HEK293 (cell line): ENCODE data around the gene PDGFB.

Source experiments
- CTCF ChIA-PET: fragments of 350-600 bp; formaldehyde crosslinking; extraction: SDS; loops from one replicate; lab custom pipeline; 2021; ENCODE audit warnings: antibody characterized with exemption; lab: Yijun Ruan, JAX
- POLR2A ChIA-PET: fragments of 300-600 bp; formaldehyde crosslinking; extraction: SDS; loops from one replicate; lab custom pipeline; 2020; ENCODE audit warnings: antibody characterized with exemption, inconsistent platforms; lab: Yijun Ruan, JAX
- H3K27ac ChIP-seq: fragments of 200-500 bp; sonication (Bioruptor generic); 2 replicates; pipeline ENCODE4 v1.5.1; 2014; ENCODE audit warnings: low read depth, low read length, control low read depth, inconsistent platforms; ENCODE audit errors: extremely low read depth
- H3K36me3 ChIP-seq, 2 experiments: fragments of 200-500 bp in 1 of 2; sonication (Bioruptor generic) in 1 of 2; 1 replicate in 1 of 2; 2 replicates in 1 of 2; pipeline ENCODE4 v1.5.1; 2014 to 2017; ENCODE audit warnings: inconsistent platforms in 2 of 2, low read length in 2 of 2; ENCODE audit not compliant: control insufficient read depth in 2 of 2, insufficient read depth in 1 of 2
- H3K4me1 ChIP-seq: fragments of 200-500 bp; sonication (Bioruptor generic); 2 replicates; pipeline ENCODE4 v1.5.1; 2014; ENCODE audit warnings: mild to moderate bottlenecking, low read length, inconsistent platforms; ENCODE audit not compliant: control insufficient read depth, insufficient read depth
- H3K4me3 ChIP-seq: 2 replicates; pipeline ENCODE4 v1.5.1; 2011; ENCODE audit warnings: low read depth, mild to moderate bottlenecking, control low read depth, low read length, moderate library complexity
- H3K9me3 ChIP-seq: fragments of 200-500 bp; sonication (Bioruptor generic); 2 replicates; pipeline ENCODE4 v1.5.1; 2014; ENCODE audit warnings: low read depth, low read length, inconsistent platforms; ENCODE audit not compliant: control insufficient read depth, insufficient read depth
- HOXA7 ChIP-seq: sonication (generic); formaldehyde crosslinking; IDR thresholded peaks from 2 replicates; pipeline ENCODE4 v1.8.1; 2022; ENCODE audit warnings: missing genetic modification reagents, borderline replicate concordance
- KLF16 ChIP-seq: fragments of 450-650 bp; formaldehyde crosslinking; IDR thresholded peaks from 2 replicates; pipeline ENCODE4 v1.5.1; 2017; ENCODE audit warnings: missing biosample characterization, missing genetic modification characterization
- MYNN ChIP-seq: fragments of 450-650 bp; formaldehyde crosslinking; IDR thresholded peaks from 2 replicates; pipeline ENCODE4 v1.5.1; 2016; ENCODE audit warnings: missing biosample characterization, missing genetic modification characterization, borderline replicate concordance
- MZF1 ChIP-seq: fragments of 450-650 bp; formaldehyde crosslinking; IDR thresholded peaks from 2 replicates; pipeline ENCODE4 v1.5.1; 2017; ENCODE audit warnings: missing biosample characterization, missing genetic modification characterization, borderline replicate concordance
- REPIN1 ChIP-seq: fragments of 450-650 bp; formaldehyde crosslinking; IDR thresholded peaks from 2 replicates; pipeline ENCODE4 v1.5.1; 2017; ENCODE audit warnings: missing biosample characterization, missing genetic modification characterization, low read depth
- SALL2 ChIP-seq: fragments of 450-650 bp; formaldehyde crosslinking; IDR thresholded peaks from 2 replicates; pipeline ENCODE4 v1.5.0; 2017; ENCODE audit warnings: missing biosample characterization, mild to moderate bottlenecking, missing genetic modification characterization, borderline replicate concordance
- ZBTB7A ChIP-seq: fragments of 450-650 bp; formaldehyde crosslinking; IDR thresholded peaks from 2 replicates; pipeline ENCODE4 v1.5.1; 2016; ENCODE audit warnings: low read depth, missing biosample characterization, missing genetic modification characterization
- ZFP41 ChIP-seq: fragments of 450-650 bp; formaldehyde crosslinking; IDR thresholded peaks from 2 replicates; pipeline ENCODE4 v1.5.1; 2016; ENCODE audit warnings: missing biosample characterization, missing genetic modification characterization, borderline replicate concordance
- ZNF174 ChIP-seq: fragments of 450-650 bp; formaldehyde crosslinking; IDR thresholded peaks from 2 replicates; pipeline ENCODE4 v1.5.0; 2017; ENCODE audit warnings: missing biosample characterization, mild to moderate bottlenecking, missing genetic modification characterization
- ZNF341 ChIP-seq: fragments of 450-650 bp; formaldehyde crosslinking; IDR thresholded peaks from 2 replicates; pipeline ENCODE4; 2016; ENCODE audit warnings: low read depth, missing biosample characterization, missing genetic modification characterization
- ZNF350 ChIP-seq: fragments of 450-650 bp; formaldehyde crosslinking; IDR thresholded peaks from 2 replicates; pipeline ENCODE4 v1.5.0; 2017; ENCODE audit warnings: missing biosample characterization, mild to moderate bottlenecking, missing genetic modification characterization
- ZNF426 ChIP-seq: fragments of 450-650 bp; formaldehyde crosslinking; IDR thresholded peaks from 2 replicates; pipeline ENCODE4 v1.5.1; 2017; ENCODE audit warnings: missing biosample characterization, missing genetic modification characterization, mild to moderate bottlenecking, inconsistent platforms, moderate library complexity
- ZNF560 ChIP-seq: fragments of 450-650 bp; formaldehyde crosslinking; IDR thresholded peaks from 2 replicates; pipeline ENCODE4 v1.5.1; 2017; ENCODE audit warnings: missing biosample characterization, missing genetic modification characterization, borderline replicate concordance
- ZNF701 ChIP-seq: fragments of 450-650 bp; formaldehyde crosslinking; IDR thresholded peaks from 2 replicates; pipeline ENCODE4 v1.5.1; 2016; ENCODE audit warnings: missing biosample characterization, missing genetic modification characterization
- ZSCAN30 ChIP-seq: fragments of 450-650 bp; IDR thresholded peaks from 2 replicates; pipeline ENCODE4 v1.5.1; 2018; ENCODE audit warnings: missing biosample characterization, mild to moderate bottlenecking, missing genetic modification characterization, moderate library complexity
- TF ChIP-seq, protein P1 (sequence below): fragments of 450-650 bp; formaldehyde crosslinking; conservative IDR thresholded peaks from 2 replicates; pipeline ENCODE4 v1.5.1; 2016; ENCODE audit warnings: low read depth, missing biosample characterization, missing genetic modification characterization
- TF ChIP-seq, protein P2 (sequence below): fragments of 450-650 bp; formaldehyde crosslinking; IDR thresholded peaks from 2 replicates; pipeline ENCODE4 v1.5.1; 2017; ENCODE audit warnings: missing biosample characterization, missing genetic modification characterization

Gene PDGFB

DNA sequence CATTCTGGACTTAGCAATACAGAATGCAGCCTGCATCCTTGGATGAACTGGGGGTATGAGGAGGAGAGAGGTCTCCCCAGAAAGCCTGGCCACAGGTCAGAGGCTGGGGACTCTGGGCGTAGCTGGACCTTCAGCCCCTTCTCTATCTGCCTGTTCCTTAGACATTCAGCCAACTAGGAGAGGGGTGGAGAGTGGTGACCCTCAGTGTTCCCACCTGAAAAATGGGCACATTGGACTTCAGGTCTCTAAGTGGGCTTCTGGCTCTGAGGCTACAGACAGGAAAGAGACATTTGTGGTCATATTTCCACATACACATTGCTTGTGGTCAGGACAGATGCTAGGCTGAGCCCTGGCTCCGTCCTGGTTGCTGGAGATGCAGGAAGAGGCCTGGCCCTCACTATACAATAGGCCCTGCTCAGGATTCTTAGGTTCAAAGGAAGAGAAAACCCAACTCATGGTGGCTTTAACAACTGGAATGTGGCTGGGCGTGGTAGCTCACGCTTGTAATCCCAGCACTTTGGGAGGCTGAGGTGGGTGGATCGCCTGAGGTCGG lies 62.2 kb downstream of the PDGFB start (continued):
- TF ChIP-seq ZNF341 (tag by site-specific recombination) (no peak), ZBTB7A (tag by site-specific recombination) (no peak), ZFP41 (no peak), MZF1 (no peak), REPIN1 (tag by site-specific recombination) (no peak), HOXA7 (CRISPR knock-in tag) (no peak)

DNA sequence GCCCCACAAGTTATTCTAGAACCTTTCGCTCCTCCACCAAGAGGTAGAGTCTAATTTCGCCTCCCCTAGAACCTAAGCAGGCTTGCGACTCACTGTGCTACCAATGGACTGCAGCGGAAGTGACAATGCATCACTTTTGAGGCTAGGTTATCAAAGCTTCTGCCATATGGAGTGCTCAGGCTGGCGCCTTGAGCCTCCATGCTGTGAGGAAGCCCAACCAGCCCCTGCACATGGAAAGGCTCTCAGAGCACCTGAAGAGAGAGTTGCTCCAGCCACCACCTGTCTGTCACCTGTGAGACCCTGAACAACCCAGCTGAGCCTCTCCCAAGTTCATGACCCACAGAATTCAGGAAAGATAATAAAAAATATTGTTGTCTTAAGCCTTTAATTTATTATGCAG lies 63.0 kb downstream of the PDGFB start:
- H3K9me3 ChIP-seq: no peaks in the 10 kb centered on the region
- ChIA-PET POLR2A (interaction anchor here (0.5 kb wide), 1 partner anchor 136 kb away, joined by 3 read pairs; no protein-coding TSS in a partner anchor), CTCF (interaction anchor here (0.5 to 0.7 kb wide), 2 partner anchors 11 to 219 kb away, joined by 4 to 6 read pairs; no protein-coding TSS in a partner anchor)
- H3K36me3 ChIP-seq: no peaks in the 10 kb centered on the region
- no peak overlapping the region for H3K4me3 ChIP-seq
- no peaks in the 10 kb centered on the region for H3K4me1 ChIP-seq
- no peak overlapping the region for H3K27ac ChIP-seq
- no peak for TF ChIP-seq SALL2

DNA sequence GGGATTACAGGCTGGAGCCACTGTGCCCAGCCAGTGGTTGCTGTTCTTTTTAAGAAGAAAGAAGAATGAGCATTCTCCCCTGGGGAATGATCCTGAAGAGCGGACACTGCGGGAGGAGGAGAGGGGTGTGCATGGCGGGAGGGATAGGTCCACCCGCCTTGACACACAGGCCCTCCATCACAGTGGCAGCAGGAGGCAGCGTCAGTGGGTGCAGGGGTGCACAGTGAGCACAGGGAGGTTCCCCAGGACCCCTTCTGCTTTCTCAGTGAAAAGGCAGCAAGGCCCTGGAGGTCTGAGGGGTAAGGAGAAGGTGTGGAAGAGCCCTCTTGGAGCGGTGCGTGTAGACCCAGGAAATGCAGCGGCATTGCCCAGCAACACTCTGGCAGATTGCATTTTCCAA lies 63.4 kb downstream of the PDGFB start:
- POLR2A ChIA-PET: interaction anchor here (0.5 kb wide), 1 partner anchor 136 kb away, joined by 3 read pairs; no protein-coding TSS in a partner anchor
- Histone ChIP-seq H3K4me1 (no peaks in the 10 kb centered on the region), H3K4me3 (no peak overlapping the region), H3K9me3 (no peaks in the 10 kb centered on the region), H3K27ac (no peak overlapping the region), H3K36me3 (no peaks in the 10 kb centered on the region)
- no peak for TF ChIP-seq ZNF350 (tag by site-specific recombination)
- no peak for TF ChIP-seq ZNF560 (tag by site-specific recombination)
- TF ChIP-seq ZNF701: no peak
- no peak for TF ChIP-seq MYNN (tag by site-specific recombination)
- TF ChIP-seq KLF16 (tag by site-specific recombination): no peak
- no peak for TF ChIP-seq ZNF426 (tag by site-specific recombination)
- TF ChIP-seq, protein P1, sequence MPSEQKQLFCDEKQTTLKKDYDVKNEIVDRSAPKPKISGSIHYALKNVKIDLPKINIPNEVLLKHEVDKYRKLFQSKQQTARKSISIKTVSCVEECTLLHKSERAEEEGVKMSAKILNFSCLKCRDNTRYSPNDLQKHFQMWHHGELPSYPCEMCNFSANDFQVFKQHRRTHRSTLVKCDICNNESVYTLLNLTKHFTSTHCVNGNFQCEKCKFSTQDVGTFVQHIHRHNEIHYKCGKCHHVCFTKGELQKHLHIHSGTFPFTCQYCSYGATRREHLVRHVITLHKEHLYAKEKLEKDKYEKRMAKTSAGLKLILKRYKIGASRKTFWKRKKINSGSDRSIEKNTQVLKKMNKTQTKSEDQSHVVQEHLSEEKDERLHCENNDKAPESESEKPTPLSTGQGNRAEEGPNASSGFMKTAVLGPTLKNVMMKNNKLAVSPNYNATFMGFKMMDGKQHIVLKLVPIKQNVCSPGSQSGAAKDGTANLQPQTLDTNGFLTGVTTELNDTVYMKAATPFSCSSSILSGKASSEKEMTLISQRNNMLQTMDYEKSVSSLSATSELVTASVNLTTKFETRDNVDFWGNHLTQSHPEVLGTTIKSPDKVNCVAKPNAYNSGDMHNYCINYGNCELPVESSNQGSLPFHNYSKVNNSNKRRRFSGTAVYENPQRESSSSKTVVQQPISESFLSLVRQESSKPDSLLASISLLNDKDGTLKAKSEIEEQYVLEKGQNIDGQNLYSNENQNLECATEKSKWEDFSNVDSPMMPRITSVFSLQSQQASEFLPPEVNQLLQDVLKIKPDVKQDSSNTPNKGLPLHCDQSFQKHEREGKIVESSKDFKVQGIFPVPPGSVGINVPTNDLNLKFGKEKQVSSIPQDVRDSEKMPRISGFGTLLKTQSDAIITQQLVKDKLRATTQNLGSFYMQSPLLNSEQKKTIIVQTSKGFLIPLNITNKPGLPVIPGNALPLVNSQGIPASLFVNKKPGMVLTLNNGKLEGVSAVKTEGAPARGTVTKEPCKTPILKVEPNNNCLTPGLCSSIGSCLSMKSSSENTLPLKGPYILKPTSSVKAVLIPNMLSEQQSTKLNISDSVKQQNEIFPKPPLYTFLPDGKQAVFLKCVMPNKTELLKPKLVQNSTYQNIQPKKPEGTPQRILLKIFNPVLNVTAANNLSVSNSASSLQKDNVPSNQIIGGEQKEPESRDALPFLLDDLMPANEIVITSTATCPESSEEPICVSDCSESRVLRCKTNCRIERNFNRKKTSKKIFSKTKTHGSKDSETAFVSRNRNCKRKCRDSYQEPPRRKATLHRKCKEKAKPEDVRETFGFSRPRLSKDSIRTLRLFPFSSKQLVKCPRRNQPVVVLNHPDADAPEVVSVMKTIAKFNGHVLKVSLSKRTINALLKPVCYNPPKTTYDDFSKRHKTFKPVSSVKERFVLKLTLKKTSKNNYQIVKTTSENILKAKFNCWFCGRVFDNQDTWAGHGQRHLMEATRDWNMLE (tag by site-specific recombination): no peak
- CTCF ChIA-PET: interaction anchor here (0.7 kb wide), 1 partner anchor 10 kb away, joined by 4 read pairs; no protein-coding TSS in a partner anchor

DNA sequence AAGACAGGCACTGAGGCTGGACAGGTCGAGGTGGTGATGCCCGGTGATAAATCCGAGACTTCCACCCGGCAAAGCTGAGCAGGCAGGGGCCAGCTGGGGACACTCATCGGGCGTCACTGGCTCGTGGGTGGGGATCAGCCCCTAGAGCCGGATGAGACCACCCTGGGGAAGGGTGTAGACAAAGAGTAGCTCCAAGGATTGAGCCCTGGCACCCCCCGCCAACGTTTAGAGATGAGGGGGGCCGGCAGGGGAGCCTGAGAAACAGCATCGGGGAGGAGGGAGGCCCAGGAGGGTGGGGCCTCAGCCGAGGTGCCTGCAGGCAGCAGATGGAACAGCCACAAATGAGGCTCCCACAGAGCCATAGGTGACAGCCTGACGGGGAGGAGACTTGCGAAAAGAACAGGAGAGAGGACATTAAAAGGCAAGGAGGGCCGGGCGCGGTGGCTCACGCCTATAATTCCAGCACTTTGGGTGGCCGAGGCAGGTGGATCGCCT lies 64.9 kb downstream of the PDGFB start:
- Histone ChIP-seq H3K27ac (no peak overlapping the region), H3K9me3 (no peaks in the 10 kb centered on the region), H3K4me3 (no peak overlapping the region), H3K36me3 (no peaks in the 10 kb centered on the region), H3K4me1 (peaks cover 2% of the 10 kb centered on the region; the same call in 1 of the 2 replicates)
- TF ChIP-seq ZNF341 (tag by site-specific recombination) (peak; percentile 71), ZSCAN30 (no peak), ZNF174 (tag by site-specific recombination) (no peak)
- TF ChIP-seq, protein P2, sequence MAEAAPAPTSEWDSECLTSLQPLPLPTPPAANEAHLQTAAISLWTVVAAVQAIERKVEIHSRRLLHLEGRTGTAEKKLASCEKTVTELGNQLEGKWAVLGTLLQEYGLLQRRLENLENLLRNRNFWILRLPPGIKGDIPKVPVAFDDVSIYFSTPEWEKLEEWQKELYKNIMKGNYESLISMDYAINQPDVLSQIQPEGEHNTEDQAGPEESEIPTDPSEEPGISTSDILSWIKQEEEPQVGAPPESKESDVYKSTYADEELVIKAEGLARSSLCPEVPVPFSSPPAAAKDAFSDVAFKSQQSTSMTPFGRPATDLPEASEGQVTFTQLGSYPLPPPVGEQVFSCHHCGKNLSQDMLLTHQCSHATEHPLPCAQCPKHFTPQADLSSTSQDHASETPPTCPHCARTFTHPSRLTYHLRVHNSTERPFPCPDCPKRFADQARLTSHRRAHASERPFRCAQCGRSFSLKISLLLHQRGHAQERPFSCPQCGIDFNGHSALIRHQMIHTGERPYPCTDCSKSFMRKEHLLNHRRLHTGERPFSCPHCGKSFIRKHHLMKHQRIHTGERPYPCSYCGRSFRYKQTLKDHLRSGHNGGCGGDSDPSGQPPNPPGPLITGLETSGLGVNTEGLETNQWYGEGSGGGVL (tag by site-specific recombination): no peak
- CTCF ChIA-PET: interaction anchor here (0.6 to 1.8 kb wide), 4 partner anchors 9 to 411 kb away, joined by 3 to 10 read pairs (median 4); no protein-coding TSS in a partner anchor
- POLR2A ChIA-PET: interaction anchor here (0.5 to 1.3 kb wide), 5 partner anchors 64 to 140 kb away, joined by 3 to 6 read pairs (median 3); no protein-coding TSS in a partner anchor
